Astrocyte of the cerebellum (primary cell): Measurements from ENCODE around the gene TEAD2.
A peak's percentile ranks its signal among the peaks of the same experiment; 100 is the strongest.
"Not testable (repeated sequence)": the region's sequence is repeated elsewhere in the genome, so short reads cannot be mapped to it uniquely, and the experiment has no call there.

Source experiments
- DNase-seq: peaks from one replicate; pipeline ENCODE4 v3.0.0-alpha.2; 2011; ENCODE audit warnings: low read depth
- H3K4me3 ChIP-seq: 2 replicates; pipeline ENCODE4 v1.5.1; 2011; ENCODE audit warnings: mild to moderate bottlenecking, low read depth, low read length, moderate library complexity
- in situ Hi-C: cut with HindIII; loops from 2 replicates; pipeline ENCODE4 v1.10.0; 2017; ENCODE audit warnings: low sequenced_read_pairs
- TF ChIP-seq, protein P1 (sequence below): IDR thresholded peaks from 2 replicates; pipeline ENCODE4 v1.5.1; 2012; ENCODE audit warnings: low read length, low read depth, moderate library complexity, mild to moderate bottlenecking; ENCODE audit errors: missing control alignments

Gene TEAD2

DNA sequence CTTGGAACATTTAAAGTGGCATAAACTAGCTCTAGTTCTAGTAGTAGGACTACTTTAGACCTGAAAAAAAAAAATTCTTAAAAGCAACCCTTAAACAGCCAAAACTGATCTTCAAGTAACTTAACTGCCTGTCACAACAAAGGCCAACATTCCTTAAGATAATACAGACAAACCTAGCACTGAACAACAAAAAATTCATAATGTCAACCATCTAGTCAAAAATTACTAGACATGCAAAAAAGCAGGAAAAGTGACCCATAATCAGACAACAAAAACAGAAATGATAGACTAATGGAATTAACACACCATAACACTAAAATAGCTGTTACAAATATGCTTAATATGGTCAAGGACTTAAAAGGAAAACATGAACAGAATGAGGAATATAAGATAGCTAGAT is 43.9 kb downstream of the TEAD2 start:
- no peak for DNase-seq
- no peak overlapping the region for H3K4me3 ChIP-seq
- in situ Hi-C loops: no loop called here
- TF ChIP-seq, protein P1, sequence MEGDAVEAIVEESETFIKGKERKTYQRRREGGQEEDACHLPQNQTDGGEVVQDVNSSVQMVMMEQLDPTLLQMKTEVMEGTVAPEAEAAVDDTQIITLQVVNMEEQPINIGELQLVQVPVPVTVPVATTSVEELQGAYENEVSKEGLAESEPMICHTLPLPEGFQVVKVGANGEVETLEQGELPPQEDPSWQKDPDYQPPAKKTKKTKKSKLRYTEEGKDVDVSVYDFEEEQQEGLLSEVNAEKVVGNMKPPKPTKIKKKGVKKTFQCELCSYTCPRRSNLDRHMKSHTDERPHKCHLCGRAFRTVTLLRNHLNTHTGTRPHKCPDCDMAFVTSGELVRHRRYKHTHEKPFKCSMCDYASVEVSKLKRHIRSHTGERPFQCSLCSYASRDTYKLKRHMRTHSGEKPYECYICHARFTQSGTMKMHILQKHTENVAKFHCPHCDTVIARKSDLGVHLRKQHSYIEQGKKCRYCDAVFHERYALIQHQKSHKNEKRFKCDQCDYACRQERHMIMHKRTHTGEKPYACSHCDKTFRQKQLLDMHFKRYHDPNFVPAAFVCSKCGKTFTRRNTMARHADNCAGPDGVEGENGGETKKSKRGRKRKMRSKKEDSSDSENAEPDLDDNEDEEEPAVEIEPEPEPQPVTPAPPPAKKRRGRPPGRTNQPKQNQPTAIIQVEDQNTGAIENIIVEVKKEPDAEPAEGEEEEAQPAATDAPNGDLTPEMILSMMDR: no peak

DNA sequence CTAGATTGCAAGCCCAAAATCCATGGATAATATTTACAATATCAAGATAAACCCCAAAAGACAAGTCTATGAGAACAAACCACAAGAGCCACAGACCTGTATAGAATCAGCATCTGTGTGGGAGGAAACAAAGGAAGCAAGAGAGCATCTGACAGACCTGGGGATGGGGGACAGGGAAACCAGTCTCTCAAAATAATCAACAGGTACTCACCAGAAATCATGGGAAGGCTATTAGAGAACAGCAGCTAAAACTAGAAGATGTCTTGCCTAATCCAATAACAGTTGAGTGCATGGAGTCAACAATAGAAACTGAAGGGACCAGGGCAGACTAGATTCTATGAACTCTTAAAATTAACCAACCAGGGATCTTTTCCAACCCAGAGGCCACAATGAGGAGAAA is 45.9 kb downstream of the TEAD2 start:
- TF ChIP-seq, protein P1: no peak
- no peak for DNase-seq
- in situ Hi-C loops: no loop called here
- no peak overlapping the region for H3K4me3 ChIP-seq

DNA sequence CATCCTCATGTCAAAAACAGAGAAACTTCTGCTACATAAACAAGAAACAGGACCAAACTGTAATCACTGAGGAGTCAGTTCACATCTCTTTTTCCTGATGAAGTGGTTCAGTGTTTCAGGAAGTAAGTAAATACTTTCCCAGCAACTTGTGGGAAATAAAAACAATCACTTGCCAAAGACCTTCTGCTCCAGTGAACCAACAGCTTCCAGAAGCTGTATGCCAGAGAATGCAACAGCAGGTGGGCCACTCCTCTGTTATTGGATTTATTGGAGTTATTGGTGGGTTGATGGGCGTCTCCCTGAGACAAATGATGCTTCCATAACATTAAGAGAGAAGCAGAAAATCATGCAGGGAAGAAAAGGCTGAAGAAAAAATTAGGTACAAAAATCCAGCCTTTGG is 47.1 kb downstream of the TEAD2 start:
- TF ChIP-seq, protein P1: no peak
- no peak overlapping the region for H3K4me3 ChIP-seq
- peak; percentile 34 for DNase-seq
- in situ Hi-C loops: no loop called here

DNA sequence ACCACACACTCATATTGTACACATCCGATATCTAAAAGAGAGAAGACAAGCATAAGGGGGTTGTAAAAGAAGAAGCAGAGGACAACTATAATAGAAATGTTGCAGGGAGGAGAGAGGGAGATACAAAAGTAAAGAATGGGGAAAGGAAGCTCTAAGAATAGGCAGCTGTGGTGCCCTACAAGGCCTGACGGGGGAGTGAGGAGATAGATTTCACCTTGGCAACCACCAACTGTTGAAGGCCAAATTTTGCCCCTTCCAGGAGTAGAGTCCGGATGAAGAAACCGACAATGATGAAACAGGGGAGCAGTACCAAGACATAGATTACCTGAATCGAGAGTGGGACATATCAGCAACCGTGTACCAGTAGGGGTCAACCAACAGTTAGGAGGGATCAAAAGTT is 53.1 kb downstream of the TEAD2 start:
- DNase-seq: no peak
- TF ChIP-seq, protein P1: no peak
- in situ Hi-C loops: no loop called here

DNA sequence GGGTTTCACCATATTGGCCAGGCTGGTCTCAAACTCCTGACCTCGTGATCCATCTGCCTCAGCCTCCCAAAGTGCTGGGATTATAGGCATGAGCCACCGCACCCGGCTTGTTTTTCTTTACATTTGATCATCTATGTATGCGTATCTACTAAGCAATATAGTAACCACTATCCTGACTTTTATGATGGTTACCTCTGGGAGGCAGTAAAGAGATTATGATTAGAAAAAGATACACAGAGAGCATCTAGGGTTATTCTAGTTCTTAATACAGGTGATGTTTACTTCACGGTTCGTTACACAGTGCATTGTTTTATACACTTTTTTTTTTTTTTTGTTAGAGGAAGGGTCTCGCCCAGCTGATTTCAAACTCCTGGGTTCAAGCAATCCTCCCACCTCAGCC is 55.5 kb downstream of the TEAD2 start:
- DNase-seq, in situ Hi-C loops: not testable (repeated sequence)

More for the DNA sequence above, 53.1 kb downstream of the TEAD2 start:
- H3K4me3 ChIP-seq: no peak overlapping the region

DNA sequence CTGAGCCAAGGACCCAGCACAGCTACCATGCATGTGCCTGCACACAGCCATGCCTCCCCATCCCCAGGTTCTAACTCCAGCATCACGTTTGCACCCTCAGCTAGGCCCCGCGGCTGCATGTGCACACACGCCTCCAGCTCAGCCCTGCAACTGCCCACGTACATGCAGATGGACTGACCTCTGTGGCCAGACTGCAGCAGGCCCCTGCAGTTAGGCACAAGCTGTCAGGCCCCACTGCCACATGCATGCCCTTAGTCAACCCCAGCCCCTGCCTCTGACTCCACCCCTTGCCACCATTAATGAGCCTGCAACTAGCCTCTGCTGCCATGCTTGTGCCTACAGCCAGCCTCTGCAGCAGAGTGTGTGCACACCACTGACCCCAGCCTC is 60.4 kb downstream of the TEAD2 start:
- in situ Hi-C loops: no loop called here
- no peak overlapping the region for H3K4me3 ChIP-seq
- TF ChIP-seq, protein P1: no peak
- no peak for DNase-seq

More for the DNA sequence above, 55.5 kb downstream of the TEAD2 start:
- not testable (repeated sequence) for H3K4me3 ChIP-seq

DNA sequence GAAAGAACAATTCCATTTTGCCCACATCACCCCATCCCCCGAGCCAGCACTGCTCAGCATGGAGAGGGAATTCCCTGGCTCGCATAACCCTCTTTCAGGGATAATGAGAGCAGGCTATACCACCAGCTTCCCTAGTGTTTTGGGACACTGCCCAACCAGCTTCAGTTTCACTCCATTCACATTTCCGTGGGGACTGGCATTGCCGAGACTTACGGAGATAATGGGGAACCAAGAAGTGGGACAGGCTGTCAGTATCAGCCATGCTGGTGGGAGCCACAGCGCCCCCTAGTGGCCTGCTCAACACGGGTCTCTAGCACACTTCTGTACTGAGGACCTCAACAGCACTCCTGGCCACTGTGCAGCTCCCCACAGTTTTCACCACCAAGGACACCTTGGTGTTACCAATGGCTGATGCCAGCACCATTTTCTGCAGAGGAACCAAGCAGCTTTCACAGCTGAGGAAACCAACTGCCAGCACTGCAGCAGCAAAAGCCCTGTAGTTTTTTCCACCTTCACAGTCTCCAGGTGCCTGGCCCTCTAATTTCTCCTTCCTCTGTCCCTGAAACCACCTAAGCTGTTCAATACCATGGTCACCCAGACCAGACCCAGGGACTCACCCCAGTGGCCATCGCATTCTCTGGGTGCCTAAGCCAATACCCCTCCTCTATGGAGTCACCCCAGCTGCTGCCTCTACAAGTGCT is 60.9 kb downstream of the TEAD2 start:
- H3K4me3 ChIP-seq: no peak overlapping the region
- peak; percentile 4 for DNase-seq
- TF ChIP-seq, protein P1: peak; percentile 86
- in situ Hi-C loops: no loop called here

DNA sequence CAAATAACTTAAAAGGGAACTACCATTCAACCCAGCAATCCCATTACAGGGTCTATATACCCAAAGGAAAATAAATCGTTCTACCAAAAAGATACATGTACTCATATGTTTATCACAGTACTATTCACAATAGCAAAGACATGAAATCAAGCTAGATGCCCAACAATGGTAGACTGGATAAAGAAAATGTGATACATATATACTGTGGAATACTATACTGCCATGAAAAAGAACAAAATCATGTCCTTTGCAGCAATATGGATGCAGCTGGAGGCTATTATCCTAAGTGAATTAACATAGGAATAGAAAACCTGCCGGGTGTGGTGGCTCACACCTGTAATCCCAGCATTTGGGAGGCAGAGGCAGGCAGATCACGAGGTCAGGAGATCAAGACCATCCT is 63.6 kb downstream of the TEAD2 start:
- in situ Hi-C loops, H3K4me3 ChIP-seq, DNase-seq: not testable (repeated sequence)
